ENCODE results near the gene ESRRG. TPM values are rescaled to one million over a fixed set of nuclear protein-coding genes. Genes with fewer than 3 reads are reported as not detected.

The ESRRG gene
- total RNA-seq, 1 donor from 2014 or later = 9.6 TPM

GRCh38 chr1:216457356-216457755 lies 265.9 kb downstream of the ESRRG start:
- TF ChIP-seq, protein P1, sequence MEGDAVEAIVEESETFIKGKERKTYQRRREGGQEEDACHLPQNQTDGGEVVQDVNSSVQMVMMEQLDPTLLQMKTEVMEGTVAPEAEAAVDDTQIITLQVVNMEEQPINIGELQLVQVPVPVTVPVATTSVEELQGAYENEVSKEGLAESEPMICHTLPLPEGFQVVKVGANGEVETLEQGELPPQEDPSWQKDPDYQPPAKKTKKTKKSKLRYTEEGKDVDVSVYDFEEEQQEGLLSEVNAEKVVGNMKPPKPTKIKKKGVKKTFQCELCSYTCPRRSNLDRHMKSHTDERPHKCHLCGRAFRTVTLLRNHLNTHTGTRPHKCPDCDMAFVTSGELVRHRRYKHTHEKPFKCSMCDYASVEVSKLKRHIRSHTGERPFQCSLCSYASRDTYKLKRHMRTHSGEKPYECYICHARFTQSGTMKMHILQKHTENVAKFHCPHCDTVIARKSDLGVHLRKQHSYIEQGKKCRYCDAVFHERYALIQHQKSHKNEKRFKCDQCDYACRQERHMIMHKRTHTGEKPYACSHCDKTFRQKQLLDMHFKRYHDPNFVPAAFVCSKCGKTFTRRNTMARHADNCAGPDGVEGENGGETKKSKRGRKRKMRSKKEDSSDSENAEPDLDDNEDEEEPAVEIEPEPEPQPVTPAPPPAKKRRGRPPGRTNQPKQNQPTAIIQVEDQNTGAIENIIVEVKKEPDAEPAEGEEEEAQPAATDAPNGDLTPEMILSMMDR (IDR thresholded peaks at IDR 0.05; ENCODE audit: unreplicated experiment) = no peak
- H3K27ac Mint-ChIP-seq = no peak overlapping the region
- H3K27me3 Mint-ChIP-seq = no peaks in the 10 kb centered on the region
- no peak overlapping the region for H3K4me3 Mint-ChIP-seq (ENCODE audit: low read depth)
- H3K36me3 Mint-ChIP-seq (ENCODE audit: insufficient read depth) = no peaks in the 10 kb centered on the region
- no peak for DNase-seq (ENCODE audit: low spot score, unreplicated experiment)
- peaks cover 4% of the 10 kb centered on the region for H3K9me3 Mint-ChIP-seq (ENCODE audit: low read depth)
- H3K4me1 Mint-ChIP-seq (ENCODE audit: low read depth) = peaks cover 41% of the 10 kb centered on the region

- no peak for DNase-seq (ENCODE audit: low spot score, unreplicated experiment)
- Mint-ChIP-seq H3K9me3 (ENCODE audit: low read depth) (peaks cover 4% of the 10 kb centered on the region), H3K4me3 (ENCODE audit: low read depth) (no peak overlapping the region), H3K4me1 (ENCODE audit: low read depth) (peaks cover 40% of the 10 kb centered on the region), H3K27me3 (no peaks in the 10 kb centered on the region), H3K36me3 (ENCODE audit: insufficient read depth) (no peaks in the 10 kb centered on the region), H3K27ac (no peak overlapping the region)
- TF ChIP-seq, protein P1 (IDR thresholded peaks at IDR 0.05; ENCODE audit: unreplicated experiment) = no peak
Observed at GRCh38 chr1:216456682-216457081, 266.5 kb downstream of the ESRRG start.

DNA sequence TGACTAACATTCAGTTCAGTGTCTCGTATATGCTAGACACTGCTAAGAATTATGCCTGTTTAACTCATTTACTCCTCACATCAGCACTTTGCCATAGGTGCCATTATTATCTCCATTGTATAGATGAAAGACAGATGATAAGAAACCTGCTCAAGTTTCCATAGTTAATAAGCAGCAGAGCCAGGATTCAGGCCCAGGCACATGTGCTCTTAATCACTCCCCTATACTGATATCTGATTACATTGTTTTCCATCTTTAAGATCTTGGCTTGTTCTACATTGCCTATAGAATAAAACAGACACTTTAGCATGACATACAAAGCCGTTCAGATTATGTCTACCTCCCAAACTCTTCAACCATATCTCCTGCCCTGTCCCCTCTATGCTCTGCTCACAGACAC lies 269.5 kb downstream of the ESRRG start:
- Mint-ChIP-seq H3K27me3 (no peaks in the 10 kb centered on the region), H3K4me1 (ENCODE audit: low read depth) (peaks cover 12% of the 10 kb centered on the region), H3K9me3 (ENCODE audit: low read depth) (peaks cover 4% of the 10 kb centered on the region), H3K4me3 (ENCODE audit: low read depth) (no peak overlapping the region), H3K36me3 (ENCODE audit: insufficient read depth) (no peaks in the 10 kb centered on the region), H3K27ac (peak overlapping the region; percentile 38)
- TF ChIP-seq, protein P1 (IDR thresholded peaks at IDR 0.05; ENCODE audit: unreplicated experiment) = no peak
- no peak for DNase-seq (ENCODE audit: low spot score, unreplicated experiment)
